OCI-LY3 (cell line): ENCODE results near the gene ZBTB16.

ENCODE experiments used
- H2AFZ ChIP-seq: fragments of 200-600, 300-600 bp; shearing (Covaris generic); 2 replicates; pipeline ENCODE4 v1.6.0; 2014; ENCODE audit warnings: antibody characterized with exemption, low read depth, low read length
- H3K27ac ChIP-seq: fragments of 200-600, 300-600 bp; sonication (generic); 2 replicates; pipeline ENCODE4 v1.5.1; 2014; ENCODE audit warnings: mild to moderate bottlenecking, low read length, moderate library complexity, mixed read lengths
- H3K27me3 ChIP-seq: fragments of 200-600, 300-600 bp; sonication (generic); 2 replicates; pipeline ENCODE4 v1.6.1; 2014; ENCODE audit warnings: low read depth, low read length, mixed read lengths
- H3K36me3 ChIP-seq: fragments of 200-600, 300-600 bp; sonication (generic); replicated peaks from 2 replicates; pipeline ENCODE3; 2014; ENCODE audit warnings: low read depth, low read length, mixed read lengths
- H3K4me1 ChIP-seq: fragments of 300-600, 200-600 bp; sonication (generic); 2 replicates; pipeline ENCODE4 v1.6.1; 2014; ENCODE audit warnings: low read length, mixed read lengths
- H3K4me2 ChIP-seq: fragments of 200-600, 300-600 bp; sonication (generic); 2 replicates; pipeline ENCODE4 v1.6.1; 2014; ENCODE audit warnings: low read length, mixed read lengths
- H3K4me3 ChIP-seq: fragments of 300-600, 200-600 bp; sonication (generic); 2 replicates; pipeline ENCODE4 v1.5.1; 2014; ENCODE audit warnings: antibody characterized with exemption, mild to moderate bottlenecking, low read length, moderate library complexity
- H3K79me2 ChIP-seq: fragments of 300-600, 200-600 bp; shearing (Covaris generic); 2 replicates; pipeline ENCODE4 v1.6.1; 2014; ENCODE audit warnings: mild to moderate bottlenecking, low read length, mixed read lengths
- H3K9ac ChIP-seq: fragments of 300-600, 200-600 bp; shearing (Covaris generic); 2 replicates; pipeline ENCODE4 v1.6.0; 2014; ENCODE audit warnings: mild to moderate bottlenecking, low read length, moderate library complexity
- H3K9me3 ChIP-seq: fragments of 200-600, 300-600 bp; shearing (Covaris generic); 2 replicates; pipeline ENCODE4 v1.6.1; 2014; ENCODE audit warnings: low read length, mixed read lengths; ENCODE audit not compliant: insufficient read depth
- H4K20me1 ChIP-seq: fragments of 200-600, 300-600 bp; sonication (generic); 2 replicates; pipeline ENCODE4 v1.6.1; 2016; ENCODE audit warnings: low read length, mixed read lengths; ENCODE audit not compliant: insufficient read depth
- CTCF ChIP-seq: fragments of 200-600, 300-600 bp; sonication (generic); IDR thresholded peaks from 2 replicates; pipeline ENCODE4 v1.5.1; 2014; ENCODE audit warnings: antibody characterized with exemption, low read length, low read depth
- EZH2phosphoT487 ChIP-seq: fragments of 200-600 bp; shearing (Covaris generic); IDR thresholded peaks from 2 replicates; pipeline ENCODE4 v1.6.1; 2018; ENCODE audit warnings: antibody characterized with exemption, mixed run types, low read depth

ZBTB16 gene

GRCh38 chr11:114232400-114233059, 173.0 kb downstream of the ZBTB16 start:
- H4K20me1 ChIP-seq: no peaks in the 10 kb centered on the region
- TF ChIP-seq CTCF (no peak), EZH2phosphoT487 (no peak)
- no peak overlapping the region for H3K4me3 ChIP-seq
- peaks cover 68% of the 10 kb centered on the region for H3K27me3 ChIP-seq
- no peaks in the 10 kb centered on the region for H3K9me3 ChIP-seq
- H3K4me1 ChIP-seq: peaks cover 2% of the 10 kb centered on the region; the same call in 1 of the 2 replicates
- no peak overlapping the region for H2AFZ ChIP-seq
- no peak overlapping the region for H3K4me2 ChIP-seq
- no peaks in the 10 kb centered on the region for H3K79me2 ChIP-seq
- H3K27ac ChIP-seq: no peak overlapping the region
- H3K36me3 ChIP-seq: no peaks in the 10 kb centered on the region
- H3K9ac ChIP-seq: no peak overlapping the region

GRCh38 chr11:114233755-114234154, 174.2 kb downstream of the ZBTB16 start:
- H3K4me1 ChIP-seq: peaks cover 2% of the 10 kb centered on the region; the same call in 1 of the 2 replicates
- no peaks in the 10 kb centered on the region for H4K20me1 ChIP-seq
- H3K9me3 ChIP-seq: no peaks in the 10 kb centered on the region
- H3K4me2 ChIP-seq: no peak overlapping the region
- no peak overlapping the region for H3K27ac ChIP-seq
- H3K36me3 ChIP-seq: no peaks in the 10 kb centered on the region
- H3K79me2 ChIP-seq: no peaks in the 10 kb centered on the region
- H3K4me3 ChIP-seq: no peak overlapping the region
- H3K9ac ChIP-seq: no peak overlapping the region
- TF ChIP-seq CTCF (no peak), EZH2phosphoT487 (no peak)
- H2AFZ ChIP-seq: no peak overlapping the region
- H3K27me3 ChIP-seq: peaks cover 59% of the 10 kb centered on the region

- Histone ChIP-seq H3K36me3 (no peaks in the 10 kb centered on the region), H4K20me1 (no peaks in the 10 kb centered on the region), H3K27ac (no peak overlapping the region), H2AFZ (no peak overlapping the region), H3K9me3 (no peaks in the 10 kb centered on the region), H3K79me2 (no peaks in the 10 kb centered on the region), H3K9ac (no peak overlapping the region), H3K4me1 (no peaks in the 10 kb centered on the region), H3K4me2 (no peak overlapping the region), H3K27me3 (peaks cover 40% of the 10 kb centered on the region), H3K4me3 (no peak overlapping the region)
- no peak for TF ChIP-seq CTCF
- no peak for TF ChIP-seq EZH2phosphoT487
Measured at GRCh38 chr11:114236829-114237228, 177.3 kb downstream of the ZBTB16 start.

GRCh38 chr11:114237321-114238280, 178.1 kb downstream of the ZBTB16 start:
- H3K4me1 ChIP-seq: no peaks in the 10 kb centered on the region
- no peaks in the 10 kb centered on the region for H4K20me1 ChIP-seq
- H3K27ac ChIP-seq: no peak overlapping the region
- H3K4me3 ChIP-seq: no peak overlapping the region
- H3K9me3 ChIP-seq: no peaks in the 10 kb centered on the region
- no peaks in the 10 kb centered on the region for H3K36me3 ChIP-seq
- H3K4me2 ChIP-seq: no peak overlapping the region
- no peaks in the 10 kb centered on the region for H3K79me2 ChIP-seq
- TF ChIP-seq EZH2phosphoT487: no peak
- no peak for TF ChIP-seq CTCF
- H3K27me3 ChIP-seq: peaks cover 40% of the 10 kb centered on the region
- no peak overlapping the region for H3K9ac ChIP-seq
- no peak overlapping the region for H2AFZ ChIP-seq
